ENCODE measurements around the gene SLC9A7.

DNA sequence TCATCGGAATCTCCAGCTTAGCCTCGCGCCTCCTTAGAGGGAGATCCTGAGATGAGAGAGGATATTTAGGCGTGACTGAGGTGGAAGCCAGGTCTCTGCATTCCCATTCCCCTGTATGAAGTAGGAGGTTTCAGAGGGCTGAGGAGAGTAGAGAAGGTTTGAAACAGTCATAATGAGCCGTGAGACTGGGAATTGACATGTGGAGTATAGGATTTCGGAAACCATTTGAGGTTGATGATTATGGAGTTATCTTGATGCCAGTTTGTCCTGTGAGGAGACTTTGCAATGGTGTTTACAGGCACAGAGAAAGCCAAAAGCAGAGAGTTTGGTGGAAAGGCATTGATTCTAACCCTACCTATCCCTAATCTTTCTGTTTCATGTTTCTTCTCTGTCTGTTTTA lies 183.3 kb downstream of the SLC9A7 start:
- TF ChIP-seq, protein P1, sequence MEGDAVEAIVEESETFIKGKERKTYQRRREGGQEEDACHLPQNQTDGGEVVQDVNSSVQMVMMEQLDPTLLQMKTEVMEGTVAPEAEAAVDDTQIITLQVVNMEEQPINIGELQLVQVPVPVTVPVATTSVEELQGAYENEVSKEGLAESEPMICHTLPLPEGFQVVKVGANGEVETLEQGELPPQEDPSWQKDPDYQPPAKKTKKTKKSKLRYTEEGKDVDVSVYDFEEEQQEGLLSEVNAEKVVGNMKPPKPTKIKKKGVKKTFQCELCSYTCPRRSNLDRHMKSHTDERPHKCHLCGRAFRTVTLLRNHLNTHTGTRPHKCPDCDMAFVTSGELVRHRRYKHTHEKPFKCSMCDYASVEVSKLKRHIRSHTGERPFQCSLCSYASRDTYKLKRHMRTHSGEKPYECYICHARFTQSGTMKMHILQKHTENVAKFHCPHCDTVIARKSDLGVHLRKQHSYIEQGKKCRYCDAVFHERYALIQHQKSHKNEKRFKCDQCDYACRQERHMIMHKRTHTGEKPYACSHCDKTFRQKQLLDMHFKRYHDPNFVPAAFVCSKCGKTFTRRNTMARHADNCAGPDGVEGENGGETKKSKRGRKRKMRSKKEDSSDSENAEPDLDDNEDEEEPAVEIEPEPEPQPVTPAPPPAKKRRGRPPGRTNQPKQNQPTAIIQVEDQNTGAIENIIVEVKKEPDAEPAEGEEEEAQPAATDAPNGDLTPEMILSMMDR (IDR thresholded peaks at IDR 0.05) = no peak
- TF ChIP-seq EZH2 (IDR thresholded peaks at IDR 0.05) = no peak

Measured in neural progenitor cell (in vitro differentiated cells).